Hepatocyte (in vitro differentiated cells): ENCODE measurements around the gene EXOC1L. TPM values are rescaled to one million over a fixed set of nuclear protein-coding genes. Genes with fewer than 3 reads are reported as not detected.

ENCODE experiments used
- DNase-seq: peaks from one replicate; pipeline ENCODE4 v3.0.0-alpha.2; 2016; ENCODE audit warnings: low spot score
- H2AFZ ChIP-seq: fragments of 200-600 bp; sonication (generic); 2 replicates; pipeline ENCODE4 v1.6.0; 2016; ENCODE audit warnings: antibody characterized with exemption, mild to moderate bottlenecking
- H3K27ac ChIP-seq: fragments of 200-600 bp; sonication (generic); 2 replicates; pipeline ENCODE4 v1.5.1; 2016; ENCODE audit warnings: mild to moderate bottlenecking
- H3K27me3 ChIP-seq: fragments of 200-600 bp; sonication (generic); 2 replicates; pipeline ENCODE4 v1.6.1; 2016
- H3K36me3 ChIP-seq: fragments of 200-600 bp; sonication (generic); replicated peaks from 2 replicates; pipeline ENCODE4 v1.5.1; 2016; ENCODE audit warnings: low read depth; ENCODE audit not compliant: insufficient read depth
- H3K4me1 ChIP-seq: fragments of 200-600 bp; sonication (generic); 2 replicates; pipeline ENCODE4 v1.5.1; 2016; ENCODE audit warnings: mild to moderate bottlenecking, moderate library complexity; ENCODE audit not compliant: insufficient read depth
- H3K4me2 ChIP-seq: fragments of 200-600 bp; sonication (generic); 2 replicates; pipeline ENCODE4 v1.6.0; 2016
- H3K4me3 ChIP-seq: fragments of 200-600 bp; sonication (generic); 2 replicates; pipeline ENCODE4 v1.5.1; 2016; ENCODE audit warnings: mild to moderate bottlenecking
- H3K79me2 ChIP-seq: fragments of 200-600 bp; sonication (generic); 2 replicates; pipeline ENCODE4 v1.6.0; 2017; ENCODE audit warnings: mild to moderate bottlenecking
- H3K9me2 ChIP-seq: fragments of 200-600 bp; sonication (generic); replicated peaks from 2 replicates; pipeline ENCODE4 v1.6.0; 2017; ENCODE audit warnings: mild to moderate bottlenecking; ENCODE audit not compliant: insufficient read depth
- H3K9me3 ChIP-seq: fragments of 200-600 bp; sonication (generic); 2 replicates; pipeline ENCODE4 v1.5.1; 2016; ENCODE audit warnings: low read depth, mild to moderate bottlenecking
- H4K20me1 ChIP-seq: fragments of 200-600 bp; sonication (generic); 2 replicates; pipeline ENCODE4 v1.6.0; 2016; ENCODE audit warnings: mild to moderate bottlenecking; ENCODE audit not compliant: insufficient read depth, poor library complexity, severe bottlenecking
- EZH2 ChIP-seq: fragments of 200-600 bp; sonication (generic); IDR thresholded peaks from 2 replicates; pipeline ENCODE4 v1.6.1; 2016; ENCODE audit warnings: antibody characterized with exemption, mild to moderate bottlenecking, borderline replicate concordance
- EZH2phosphoT487 ChIP-seq: fragments of 200-600 bp; sonication (generic); IDR thresholded peaks from one replicate; pipeline ENCODE4 v1.6.1; 2018; ENCODE audit warnings: antibody characterized with exemption, mild to moderate bottlenecking, low read depth, moderate library complexity; ENCODE audit not compliant: unreplicated experiment, severe bottlenecking
- whole genome bisulfite sequencing: methylation state at CpG from one replicate; pipeline ENCODE4 v1.1.6; 2016; ENCODE audit warnings: low lambda C conversion rate; ENCODE audit errors: missing lambda C conversion rate; 5-methylcytosine and 5-hydroxymethylcytosine counted together
- polyA plus RNA-seq: library from polyadenylated mRNA; unstranded; fragments of >200 nt; fragmentation: Nextera tagmentation; extraction: Ambion mirVana; gene quantifications from 2 replicates; pipeline ENCODE4 v1.2.1, GENCODE V29; 2016
- total RNA-seq: library from RNA; depleted of rRNA; stranded (reverse); fragments of >200 nt; gene quantifications from 2 replicates; pipeline ENCODE4 v1.2.3, GENCODE V29; 2014
- TF ChIP-seq, protein P1 (sequence below): fragments of 200-600 bp; sonication (generic); IDR thresholded peaks from 2 replicates; pipeline ENCODE4 v1.5.1; 2016; ENCODE audit warnings: antibody characterized with exemption, mild to moderate bottlenecking; ENCODE audit not compliant: poor library complexity

Gene EXOC1L
- total and polyA plus RNA-seq, 2 experiments from 2014 or later = not detected

GRCh38 chr4:55865228-55865806, 45.7 kb downstream of the EXOC1L start:
- H3K27me3 ChIP-seq = no peaks in the 10 kb centered on the region
- no peak for TF ChIP-seq EZH2
- no peak for TF ChIP-seq EZH2phosphoT487
- TF ChIP-seq, protein P1, sequence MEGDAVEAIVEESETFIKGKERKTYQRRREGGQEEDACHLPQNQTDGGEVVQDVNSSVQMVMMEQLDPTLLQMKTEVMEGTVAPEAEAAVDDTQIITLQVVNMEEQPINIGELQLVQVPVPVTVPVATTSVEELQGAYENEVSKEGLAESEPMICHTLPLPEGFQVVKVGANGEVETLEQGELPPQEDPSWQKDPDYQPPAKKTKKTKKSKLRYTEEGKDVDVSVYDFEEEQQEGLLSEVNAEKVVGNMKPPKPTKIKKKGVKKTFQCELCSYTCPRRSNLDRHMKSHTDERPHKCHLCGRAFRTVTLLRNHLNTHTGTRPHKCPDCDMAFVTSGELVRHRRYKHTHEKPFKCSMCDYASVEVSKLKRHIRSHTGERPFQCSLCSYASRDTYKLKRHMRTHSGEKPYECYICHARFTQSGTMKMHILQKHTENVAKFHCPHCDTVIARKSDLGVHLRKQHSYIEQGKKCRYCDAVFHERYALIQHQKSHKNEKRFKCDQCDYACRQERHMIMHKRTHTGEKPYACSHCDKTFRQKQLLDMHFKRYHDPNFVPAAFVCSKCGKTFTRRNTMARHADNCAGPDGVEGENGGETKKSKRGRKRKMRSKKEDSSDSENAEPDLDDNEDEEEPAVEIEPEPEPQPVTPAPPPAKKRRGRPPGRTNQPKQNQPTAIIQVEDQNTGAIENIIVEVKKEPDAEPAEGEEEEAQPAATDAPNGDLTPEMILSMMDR = no peak
- H3K4me2 ChIP-seq = no peak overlapping the region
- H2AFZ ChIP-seq = no peak overlapping the region
- no peaks in the 10 kb centered on the region for H4K20me1 ChIP-seq
- H3K27ac ChIP-seq = peak overlapping the region; percentile 43
- WGBS = 75% methylated on average over 2 of the region's 2 CpGs
- H3K9me2 ChIP-seq = no peaks in the 10 kb centered on the region
- H3K79me2 ChIP-seq = no peaks in the 10 kb centered on the region
- H3K4me3 ChIP-seq = no peak overlapping the region
- no peak for DNase-seq
- no peaks in the 10 kb centered on the region for H3K9me3 ChIP-seq
- peaks cover 4% of the 10 kb centered on the region for H3K4me1 ChIP-seq
- no peaks in the 10 kb centered on the region for H3K36me3 ChIP-seq

- no peaks in the 10 kb centered on the region for H3K36me3 ChIP-seq
- H3K79me2 ChIP-seq = no peaks in the 10 kb centered on the region
- no peaks in the 10 kb centered on the region for H3K9me3 ChIP-seq
- H3K4me3 ChIP-seq = no peak overlapping the region
- H2AFZ ChIP-seq = no peak overlapping the region
- no peak overlapping the region for H3K4me2 ChIP-seq
- no peaks in the 10 kb centered on the region for H4K20me1 ChIP-seq
- no peaks in the 10 kb centered on the region for H3K9me2 ChIP-seq
- peaks cover 4% of the 10 kb centered on the region for H3K4me1 ChIP-seq
- H3K27ac ChIP-seq = peak overlapping the region; percentile 43
- no peaks in the 10 kb centered on the region for H3K27me3 ChIP-seq
- peak; percentile 46 for DNase-seq
- WGBS = 71% methylated on average over 2 of the region's 2 CpGs
- TF ChIP-seq EZH2 = no peak
- TF ChIP-seq, protein P1 = no peak
- no peak for TF ChIP-seq EZH2phosphoT487
Observed at GRCh38 chr4:55866290-55866907, 46.8 kb downstream of the EXOC1L start.

DNA sequence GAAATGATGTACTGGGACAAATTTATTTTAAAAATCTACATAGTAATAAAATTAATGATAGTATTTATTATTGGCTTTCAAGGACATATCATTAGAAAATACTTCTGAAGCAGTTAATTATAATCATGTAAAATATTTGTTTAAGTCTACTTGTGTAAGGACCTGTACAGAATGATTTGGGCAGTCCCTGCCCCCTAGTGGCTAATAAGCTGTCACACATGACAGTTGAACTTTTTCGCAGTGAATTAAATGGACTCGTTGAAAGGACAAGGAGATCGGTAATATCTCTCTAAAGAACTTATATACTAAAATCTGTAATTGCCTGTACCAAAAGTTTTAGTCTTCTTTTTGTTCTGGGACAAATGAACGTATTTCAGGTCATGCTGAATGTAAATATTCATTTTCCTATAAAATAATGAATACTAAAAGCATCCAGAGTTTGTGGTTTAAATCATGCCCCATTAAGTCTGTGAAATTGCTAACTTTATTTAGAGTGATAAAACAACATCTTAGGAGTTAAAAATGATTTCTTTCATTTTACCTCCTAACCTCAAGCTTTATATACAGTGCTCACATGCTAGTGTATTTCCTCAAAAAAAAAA, 47.5 kb downstream of the EXOC1L start:
- Histone ChIP-seq H3K4me3 (no peak overlapping the region), H4K20me1 (no peaks in the 10 kb centered on the region), H3K27me3 (no peaks in the 10 kb centered on the region), H3K9me3 (no peaks in the 10 kb centered on the region), H3K9me2 (no peaks in the 10 kb centered on the region), H3K36me3 (no peaks in the 10 kb centered on the region), H2AFZ (no peak overlapping the region), H3K4me2 (no peak overlapping the region), H3K4me1 (peaks cover 4% of the 10 kb centered on the region), H3K79me2 (no peaks in the 10 kb centered on the region), H3K27ac (peak overlapping the region; percentile 42)
- DNase-seq = peak; percentile 73
- WGBS = 33% methylated on average over 4 of the region's 4 CpGs
- no peak for TF ChIP-seq EZH2phosphoT487
- no peak for TF ChIP-seq EZH2
- TF ChIP-seq, protein P1 = peak; percentile 81
